ENCODE data around the gene PKN2.
"Not testable (repeated sequence)": the region's sequence is repeated elsewhere in the genome, so short reads cannot be mapped to it uniquely, and the experiment has no call there.

PKN2 gene

DNA sequence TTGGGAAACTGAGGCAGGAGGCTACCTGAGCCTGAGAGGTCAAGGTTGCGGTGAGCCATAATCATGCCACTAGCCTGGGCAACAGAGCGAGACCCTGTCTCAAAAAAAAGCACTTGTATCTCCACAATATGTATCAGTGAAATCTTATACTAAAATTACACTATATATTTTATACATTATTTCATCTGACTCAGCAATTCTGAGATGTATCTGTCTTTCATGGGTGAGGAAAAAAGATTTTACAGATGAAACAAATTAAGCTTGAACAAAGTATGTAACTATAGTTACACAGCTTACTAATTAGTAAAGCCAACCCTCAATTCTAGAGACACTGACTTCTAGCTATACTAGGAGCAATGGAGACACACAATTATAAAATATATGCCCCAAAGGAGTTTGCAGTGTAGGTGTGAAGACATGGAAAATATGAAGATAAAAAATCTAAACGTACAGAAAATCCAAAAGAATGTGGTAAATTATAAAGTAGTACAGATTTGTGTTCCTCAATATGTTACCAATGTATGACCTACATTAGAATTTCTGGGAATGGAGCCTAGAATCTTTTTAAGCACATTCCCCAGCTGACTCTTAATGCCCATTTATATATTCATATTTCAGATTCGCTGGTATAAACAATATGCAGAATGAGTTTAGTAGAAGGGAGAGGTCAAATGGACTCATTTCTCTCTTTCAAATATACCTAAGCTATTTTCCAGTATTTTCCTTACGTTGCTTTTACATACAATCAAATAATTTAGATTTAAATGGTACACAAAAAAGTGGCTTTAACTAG, 192.7 kb downstream of the PKN2 start:
- no peak for FAIRE-seq
- no peak for DNase-seq (ENCODE audit: low spot score)

GRCh38 chr1:88877382-88877825, 193.3 kb downstream of the PKN2 start:
- peak; percentile 35 for DNase-seq (ENCODE audit: low spot score)
- FAIRE-seq: peak; percentile 78

DNA sequence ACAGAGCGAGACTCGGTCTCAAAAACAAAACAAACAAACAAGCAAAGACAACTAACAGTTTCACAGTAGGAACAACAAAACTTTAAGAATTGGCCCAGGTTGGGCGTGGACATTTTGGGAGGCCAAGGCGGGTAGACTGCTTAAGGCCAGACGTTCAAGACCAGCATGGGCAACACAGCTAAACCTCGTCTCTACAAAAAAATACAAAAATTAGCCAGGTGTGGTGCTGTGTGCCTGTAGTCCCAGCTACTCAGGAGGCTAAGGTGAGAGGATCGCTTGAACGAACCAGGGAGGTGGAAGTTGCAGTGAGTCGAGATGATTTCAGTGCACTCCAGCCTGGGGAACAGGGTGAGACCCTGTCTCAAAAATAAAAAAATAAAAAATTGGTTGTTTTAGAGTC, 193.8 kb downstream of the PKN2 start:
- no peak for FAIRE-seq
- DNase-seq (ENCODE audit: low spot score): no peak

GRCh38 chr1:88878731-88879130, 194.7 kb downstream of the PKN2 start:
- FAIRE-seq (no peak), DNase-seq (ENCODE audit: low spot score) (no peak)

DNA sequence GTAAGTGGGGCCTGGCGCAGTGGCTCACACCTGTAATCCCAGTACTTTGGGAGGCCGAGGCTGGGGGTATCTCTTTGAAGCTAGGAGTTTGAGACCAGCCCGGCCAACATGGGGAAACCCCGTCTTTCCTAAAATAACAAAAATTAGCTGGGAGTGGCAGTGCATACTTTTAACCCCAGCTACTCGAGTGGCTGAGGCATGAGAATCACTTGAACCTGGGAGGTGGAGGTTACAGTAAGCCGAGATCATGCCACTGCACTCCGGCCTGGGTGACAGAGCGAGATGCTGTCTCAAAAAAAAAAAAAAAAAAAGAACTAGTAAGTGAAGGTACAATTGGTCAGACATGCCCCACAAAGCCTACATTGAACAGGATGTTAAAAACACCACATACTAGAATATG, 196.6 kb downstream of the PKN2 start:
- not testable (repeated sequence) for FAIRE-seq; DNase-seq (ENCODE audit: low spot score)

DNA sequence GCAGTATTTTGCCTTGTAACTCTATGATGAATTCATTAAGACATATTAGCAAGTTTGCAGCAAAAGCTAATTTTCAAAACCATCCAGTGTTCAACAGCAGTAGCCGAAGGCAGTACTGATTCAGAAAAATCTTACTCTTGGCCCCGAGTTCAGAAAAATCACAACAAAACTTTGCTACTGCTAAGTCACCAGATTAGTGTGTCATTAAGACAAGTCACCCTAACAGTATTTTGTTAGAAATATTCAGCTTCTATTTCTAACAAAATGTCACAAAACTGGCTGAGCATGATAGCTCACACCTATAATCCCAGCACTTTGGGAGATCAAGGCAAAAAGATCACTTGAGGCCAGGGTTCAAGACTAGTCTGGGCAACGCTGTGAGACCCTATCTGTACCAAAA, 199.1 kb downstream of the PKN2 start:
- DNase-seq (ENCODE audit: low spot score) (no peak), FAIRE-seq (no peak)
